DND-41 (cell line): ENCODE measurements around the gene PCDHGB3.

Experiments used
- ATAC-seq: fragments of 200-7000 bp; cut with Tn5 transposase; 3 replicates; pipeline ENCODE4 v1.9.1; 2021; ENCODE audit warnings: low read depth; ENCODE audit not compliant: insufficient read depth
- DNase-seq: peaks from one replicate; pipeline ENCODE4 v3.0.0-alpha.2; 2020
- H2AFZ ChIP-seq: 2 replicates; pipeline ENCODE4 v1.6.0; 2012; ENCODE audit warnings: low read depth, low read length
- H3K27ac ChIP-seq: 2 replicates; pipeline ENCODE4 v1.5.1; 2012; ENCODE audit warnings: low read length, inconsistent platforms
- H3K27me3 ChIP-seq: fragments of 200-600 bp; sonication (generic); 2 replicates; pipeline ENCODE4 v1.6.0; 2012; ENCODE audit warnings: low read length, mild to moderate bottlenecking, inconsistent platforms; ENCODE audit not compliant: insufficient read depth, poor library complexity
- H3K36me3 ChIP-seq: 2 replicates; pipeline ENCODE4 v1.5.1; 2012; ENCODE audit warnings: low read length, inconsistent platforms; ENCODE audit not compliant: insufficient read depth
- H3K4me1 ChIP-seq: 2 replicates; pipeline ENCODE4 v1.5.1; 2012; ENCODE audit warnings: mild to moderate bottlenecking, low read length; ENCODE audit not compliant: insufficient read depth
- H3K4me2 ChIP-seq: 2 replicates; pipeline ENCODE4 v1.6.0; 2012; ENCODE audit warnings: mild to moderate bottlenecking, moderate library complexity, low read length, inconsistent platforms; ENCODE audit not compliant: insufficient read depth
- H3K4me3 ChIP-seq, 2 experiments: fragments of 200-600 bp in 1 of 2; shearing (Covaris generic) in 1 of 2; 2 replicates each; pipeline ENCODE4 v1.5.1; 2012 to 2016; ENCODE audit warnings: inconsistent platforms in 2 of 2, low read length in 2 of 2, mild to moderate bottlenecking in 2 of 2, low read depth in 1 of 2, moderate library complexity in 1 of 2
- H3K79me2 ChIP-seq: 2 replicates; pipeline ENCODE4 v1.6.0; 2012; ENCODE audit warnings: low read length, inconsistent platforms; ENCODE audit not compliant: insufficient read depth
- H3K9ac ChIP-seq: 2 replicates; pipeline ENCODE4 v1.6.0; 2012; ENCODE audit warnings: low read depth, mild to moderate bottlenecking, inconsistent platforms, low read length, moderate library complexity
- H3K9me3 ChIP-seq: 2 replicates; pipeline ENCODE4 v1.5.1; 2012; ENCODE audit warnings: low read length, moderate library complexity, mild to moderate bottlenecking, inconsistent platforms; ENCODE audit not compliant: insufficient read depth, severe bottlenecking
- H4K20me1 ChIP-seq: 2 replicates; pipeline ENCODE4 v1.6.0; 2012; ENCODE audit warnings: low read length; ENCODE audit not compliant: insufficient read depth
- EZH2 ChIP-seq: IDR thresholded peaks from 3 replicates; pipeline ENCODE4 v1.6.1; 2012; ENCODE audit warnings: borderline replicate concordance, low read depth, mild to moderate bottlenecking, moderate library complexity, low read length, inconsistent platforms; ENCODE audit not compliant: severe bottlenecking
- TF ChIP-seq, protein P1 (sequence below): IDR thresholded peaks from 2 replicates; pipeline ENCODE4 v1.5.1; 2012; ENCODE audit warnings: borderline replicate concordance, low read length, moderate library complexity, mild to moderate bottlenecking; ENCODE audit not compliant: poor library complexity, severe bottlenecking; ENCODE audit errors: extremely low read depth

The PCDHGB3 gene

DNA sequence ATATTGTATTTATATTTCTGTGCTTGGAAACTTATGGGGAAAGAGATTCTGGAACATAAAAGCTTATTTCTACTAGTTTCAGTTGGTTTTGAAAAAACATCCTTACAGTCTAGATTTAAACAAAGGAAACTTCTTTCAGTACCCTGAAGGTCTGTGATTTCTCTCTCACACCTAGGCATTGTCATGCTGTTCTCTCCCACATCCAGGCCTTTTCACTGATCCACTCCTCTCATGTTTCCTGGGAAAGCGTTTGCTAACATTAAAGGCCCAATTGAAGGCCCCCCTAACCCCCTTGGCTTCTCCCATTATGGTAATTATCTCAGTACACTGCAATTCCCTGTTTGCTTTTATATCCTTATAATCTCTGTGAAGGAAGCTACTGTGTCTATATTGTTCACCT is 27.3 kb upstream of the PCDHGB3 start:
- DNase-seq (no peak), ATAC-seq (no peak)
- no peaks in the 10 kb centered on the region for H3K36me3 ChIP-seq
- no peak overlapping the region for H3K9ac ChIP-seq
- no peaks in the 10 kb centered on the region for H3K27me3 ChIP-seq
- H3K27ac ChIP-seq, result no peak overlapping the region
- no peak overlapping the region for H3K4me3 ChIP-seq
- no peak overlapping the region for H3K4me2 ChIP-seq
- H2AFZ ChIP-seq, result no peak overlapping the region
- H4K20me1 ChIP-seq, result no peaks in the 10 kb centered on the region
- H3K79me2 ChIP-seq, result no peaks in the 10 kb centered on the region
- TF ChIP-seq EZH2, result no peak
- TF ChIP-seq, protein P1, sequence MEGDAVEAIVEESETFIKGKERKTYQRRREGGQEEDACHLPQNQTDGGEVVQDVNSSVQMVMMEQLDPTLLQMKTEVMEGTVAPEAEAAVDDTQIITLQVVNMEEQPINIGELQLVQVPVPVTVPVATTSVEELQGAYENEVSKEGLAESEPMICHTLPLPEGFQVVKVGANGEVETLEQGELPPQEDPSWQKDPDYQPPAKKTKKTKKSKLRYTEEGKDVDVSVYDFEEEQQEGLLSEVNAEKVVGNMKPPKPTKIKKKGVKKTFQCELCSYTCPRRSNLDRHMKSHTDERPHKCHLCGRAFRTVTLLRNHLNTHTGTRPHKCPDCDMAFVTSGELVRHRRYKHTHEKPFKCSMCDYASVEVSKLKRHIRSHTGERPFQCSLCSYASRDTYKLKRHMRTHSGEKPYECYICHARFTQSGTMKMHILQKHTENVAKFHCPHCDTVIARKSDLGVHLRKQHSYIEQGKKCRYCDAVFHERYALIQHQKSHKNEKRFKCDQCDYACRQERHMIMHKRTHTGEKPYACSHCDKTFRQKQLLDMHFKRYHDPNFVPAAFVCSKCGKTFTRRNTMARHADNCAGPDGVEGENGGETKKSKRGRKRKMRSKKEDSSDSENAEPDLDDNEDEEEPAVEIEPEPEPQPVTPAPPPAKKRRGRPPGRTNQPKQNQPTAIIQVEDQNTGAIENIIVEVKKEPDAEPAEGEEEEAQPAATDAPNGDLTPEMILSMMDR, result no peak
- H3K4me1 ChIP-seq, result no peaks in the 10 kb centered on the region
- H3K9me3 ChIP-seq, result no peaks in the 10 kb centered on the region

- no peak within 1 kb of the TSS for H2AFZ ChIP-seq
- no peaks in the 10 kb centered on the region for H3K4me1 ChIP-seq
- no peaks in the 10 kb centered on the region for H3K27me3 ChIP-seq
- H3K79me2 ChIP-seq, result no peaks in the 10 kb centered on the region
- no peak within 1 kb of the TSS for H3K4me3 ChIP-seq
- TF ChIP-seq, protein P1, result peak; percentile 18
- no peak for TF ChIP-seq EZH2
- no peaks in the 10 kb centered on the region for H3K36me3 ChIP-seq
- H4K20me1 ChIP-seq, result no peaks in the 10 kb centered on the region
- DNase-seq, result no peak
- H3K27ac ChIP-seq, result no peak within 1 kb of the TSS
- no peak for ATAC-seq
- no peak within 1 kb of the TSS for H3K4me2 ChIP-seq
- H3K9ac ChIP-seq, result no peak within 1 kb of the TSS
- no peaks in the 10 kb centered on the region for H3K9me3 ChIP-seq
Observed at GRCh38 chr5:141343242-141343952, 26.6 kb upstream of the PCDHGB3 start, which contains the start of gene PCDHGA3. Gene PCDHGA3 (plus strand): TSS chr5:141343829. CDS start chr5:141344034, 205 bp downstream.

DNA sequence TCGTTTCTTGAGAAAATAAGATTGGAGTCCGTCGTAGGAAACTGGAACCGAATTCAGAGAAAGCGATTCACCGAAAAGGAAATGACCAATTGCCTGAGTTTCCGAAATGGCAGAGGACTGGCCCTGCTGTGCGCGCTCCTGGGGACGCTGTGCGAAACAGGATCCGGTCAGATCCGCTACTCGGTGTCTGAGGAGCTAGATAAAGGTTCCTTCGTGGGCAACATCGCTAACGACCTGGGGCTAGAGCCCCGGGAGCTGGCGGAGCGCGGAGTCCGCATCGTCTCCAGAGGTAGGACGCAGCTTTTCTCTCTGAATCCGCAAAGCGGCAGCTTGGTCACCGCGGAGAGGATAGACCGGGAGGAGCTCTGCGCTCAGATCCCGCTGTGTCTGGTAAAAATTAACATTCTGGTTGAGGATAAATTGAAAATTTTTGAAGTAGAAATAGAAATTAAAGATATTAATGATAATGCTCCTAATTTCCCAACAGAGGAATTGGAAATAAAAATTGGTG is 26.0 kb upstream of the PCDHGB3 start:
- Histone ChIP-seq H4K20me1 (no peaks in the 10 kb centered on the region), H3K27me3 (no peaks in the 10 kb centered on the region), H3K36me3 (no peaks in the 10 kb centered on the region), H3K4me2 (no peak overlapping the region), H3K27ac (no peak overlapping the region), H3K79me2 (no peaks in the 10 kb centered on the region), H3K4me1 (no peaks in the 10 kb centered on the region), H3K4me3 (no peak overlapping the region), H2AFZ (no peak overlapping the region), H3K9ac (no peak overlapping the region), H3K9me3 (no peaks in the 10 kb centered on the region)
- TF ChIP-seq, protein P1, result no peak
- no peak for TF ChIP-seq EZH2
- DNase-seq, result no peak
- ATAC-seq, result no peak
